ENCODE measurements around the gene PEMT. TPM values are rescaled to one million over a fixed set of nuclear protein-coding genes. Genes with fewer than 3 reads are reported as not detected.

The PEMT gene
- total RNA-seq, 1 experiment from 2014 or later: 27.0 TPM

DNA sequence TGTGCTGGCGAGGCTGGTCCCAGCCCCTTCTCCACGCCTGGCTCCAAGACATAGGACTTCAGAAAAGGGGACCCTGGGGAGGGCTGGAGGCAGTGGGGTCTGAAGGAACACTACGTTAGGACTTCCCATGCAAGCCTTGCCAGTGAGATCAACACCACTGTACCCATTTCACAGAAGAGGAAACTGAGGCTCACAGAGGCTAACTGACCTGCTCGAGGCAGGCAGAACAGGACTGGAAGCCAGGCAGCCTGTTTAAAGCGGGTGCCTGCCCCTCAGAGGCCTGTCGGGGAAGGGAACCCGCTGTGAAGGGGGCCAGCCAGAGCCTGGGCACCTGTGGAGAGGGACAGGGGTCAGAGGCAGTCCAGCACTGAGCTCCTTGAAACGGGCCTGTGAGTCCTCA, 32.3 kb downstream of the PEMT start:
- ChIA-PET POLR2A (no interaction called here), CTCF (no interaction called here)
- Histone ChIP-seq H3K9me3 (ENCODE audit: control insufficient read depth, insufficient read depth, low read depth, low read length) (no peaks in the 10 kb centered on the region), H3K27me3 (ENCODE audit: control insufficient read depth, insufficient read depth, low read length) (no peaks in the 10 kb centered on the region), H3K4me3 (ENCODE audit: low read depth in 2 of 2, low read length in 2 of 2) (no peak overlapping the region), H3K4me1 (ENCODE audit: control insufficient read depth, insufficient read depth, low read length) (no peaks in the 10 kb centered on the region), H3K36me3 (ENCODE audit: control insufficient read depth, insufficient read depth, low read length) (no peaks in the 10 kb centered on the region), H3K27ac (ENCODE audit: low read length) (no peak overlapping the region)
- DNase-seq (ENCODE audit: low read depth, low spot score): no peak
- TF ChIP-seq, protein P1, sequence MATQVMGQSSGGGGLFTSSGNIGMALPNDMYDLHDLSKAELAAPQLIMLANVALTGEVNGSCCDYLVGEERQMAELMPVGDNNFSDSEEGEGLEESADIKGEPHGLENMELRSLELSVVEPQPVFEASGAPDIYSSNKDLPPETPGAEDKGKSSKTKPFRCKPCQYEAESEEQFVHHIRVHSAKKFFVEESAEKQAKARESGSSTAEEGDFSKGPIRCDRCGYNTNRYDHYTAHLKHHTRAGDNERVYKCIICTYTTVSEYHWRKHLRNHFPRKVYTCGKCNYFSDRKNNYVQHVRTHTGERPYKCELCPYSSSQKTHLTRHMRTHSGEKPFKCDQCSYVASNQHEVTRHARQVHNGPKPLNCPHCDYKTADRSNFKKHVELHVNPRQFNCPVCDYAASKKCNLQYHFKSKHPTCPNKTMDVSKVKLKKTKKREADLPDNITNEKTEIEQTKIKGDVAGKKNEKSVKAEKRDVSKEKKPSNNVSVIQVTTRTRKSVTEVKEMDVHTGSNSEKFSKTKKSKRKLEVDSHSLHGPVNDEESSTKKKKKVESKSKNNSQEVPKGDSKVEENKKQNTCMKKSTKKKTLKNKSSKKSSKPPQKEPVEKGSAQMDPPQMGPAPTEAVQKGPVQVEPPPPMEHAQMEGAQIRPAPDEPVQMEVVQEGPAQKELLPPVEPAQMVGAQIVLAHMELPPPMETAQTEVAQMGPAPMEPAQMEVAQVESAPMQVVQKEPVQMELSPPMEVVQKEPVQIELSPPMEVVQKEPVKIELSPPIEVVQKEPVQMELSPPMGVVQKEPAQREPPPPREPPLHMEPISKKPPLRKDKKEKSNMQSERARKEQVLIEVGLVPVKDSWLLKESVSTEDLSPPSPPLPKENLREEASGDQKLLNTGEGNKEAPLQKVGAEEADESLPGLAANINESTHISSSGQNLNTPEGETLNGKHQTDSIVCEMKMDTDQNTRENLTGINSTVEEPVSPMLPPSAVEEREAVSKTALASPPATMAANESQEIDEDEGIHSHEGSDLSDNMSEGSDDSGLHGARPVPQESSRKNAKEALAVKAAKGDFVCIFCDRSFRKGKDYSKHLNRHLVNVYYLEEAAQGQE (IDR thresholded peaks at IDR 0.05; ENCODE audit: insufficient read depth in 1 of 2, low read depth in 2 of 2, low read length in 1 of 2): no peak
- TF ChIP-seq SIN3A (IDR thresholded peaks at IDR 0.05; ENCODE audit: borderline replicate concordance, insufficient read depth, low read depth, low read length) (no peak), TCF7L2 (IDR thresholded peaks at IDR 0.05; ENCODE audit: low read depth, low read length) (no peak), POLR2AphosphoS5 (IDR thresholded peaks at IDR 0.05; ENCODE audit: low read depth, low read length) (no peak)
- TF ChIP-seq, protein P2, sequence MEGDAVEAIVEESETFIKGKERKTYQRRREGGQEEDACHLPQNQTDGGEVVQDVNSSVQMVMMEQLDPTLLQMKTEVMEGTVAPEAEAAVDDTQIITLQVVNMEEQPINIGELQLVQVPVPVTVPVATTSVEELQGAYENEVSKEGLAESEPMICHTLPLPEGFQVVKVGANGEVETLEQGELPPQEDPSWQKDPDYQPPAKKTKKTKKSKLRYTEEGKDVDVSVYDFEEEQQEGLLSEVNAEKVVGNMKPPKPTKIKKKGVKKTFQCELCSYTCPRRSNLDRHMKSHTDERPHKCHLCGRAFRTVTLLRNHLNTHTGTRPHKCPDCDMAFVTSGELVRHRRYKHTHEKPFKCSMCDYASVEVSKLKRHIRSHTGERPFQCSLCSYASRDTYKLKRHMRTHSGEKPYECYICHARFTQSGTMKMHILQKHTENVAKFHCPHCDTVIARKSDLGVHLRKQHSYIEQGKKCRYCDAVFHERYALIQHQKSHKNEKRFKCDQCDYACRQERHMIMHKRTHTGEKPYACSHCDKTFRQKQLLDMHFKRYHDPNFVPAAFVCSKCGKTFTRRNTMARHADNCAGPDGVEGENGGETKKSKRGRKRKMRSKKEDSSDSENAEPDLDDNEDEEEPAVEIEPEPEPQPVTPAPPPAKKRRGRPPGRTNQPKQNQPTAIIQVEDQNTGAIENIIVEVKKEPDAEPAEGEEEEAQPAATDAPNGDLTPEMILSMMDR (IDR thresholded peaks at IDR 0.05): no peak
- intact Hi-C loops (cut with micrococcal nuclease; ENCODE audit: unreplicated experiment): no loop called here
- ATAC-seq: no peak
- no TSS peak for BruUV-seq (replicated peaks)
- in situ Hi-C loops (cut with HindIII; ENCODE audit: low pct_unique_long_range_greater_than_20kb, low sequenced_read_pairs): no loop called here

DNA sequence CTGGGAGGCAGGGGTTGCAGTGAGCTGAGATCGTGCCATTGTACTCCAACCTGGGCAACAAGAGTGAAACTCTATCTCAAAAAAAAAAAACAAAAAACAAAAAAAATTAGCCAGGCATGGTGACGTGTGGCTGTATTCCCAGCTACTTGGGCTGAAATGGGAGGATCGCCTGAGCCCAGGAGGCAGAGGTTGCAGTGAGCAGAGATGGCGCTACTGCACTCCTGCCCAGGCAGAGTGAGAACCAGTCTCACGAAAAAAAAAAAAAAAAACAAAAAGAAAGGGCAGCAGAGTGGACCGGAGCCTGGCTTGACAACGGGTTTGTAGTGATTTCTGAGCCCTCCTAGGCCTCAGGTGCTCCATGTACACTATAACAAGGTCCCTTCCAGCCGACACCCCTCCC, 33.1 kb downstream of the PEMT start:
- no peak overlapping the region for H3K27ac ChIP-seq (ENCODE audit: low read length)
- DNase-seq (ENCODE audit: low read depth, low spot score) (no peak), ATAC-seq (no peak)
- H3K4me3 ChIP-seq (ENCODE audit: low read depth in 2 of 2, low read length in 2 of 2): no peak overlapping the region
- CTCF ChIA-PET: interaction anchor here (0.7 kb wide), 1 partner anchor 169 kb away, joined by 8 read pairs; no protein-coding TSS in a partner anchor
- intact Hi-C loops (cut with micrococcal nuclease; ENCODE audit: unreplicated experiment): no loop called here
- POLR2A ChIA-PET: no interaction called here
- H3K27me3 ChIP-seq (ENCODE audit: control insufficient read depth, insufficient read depth, low read length): no peaks in the 10 kb centered on the region
- BruUV-seq (replicated peaks): no TSS peak
- in situ Hi-C loops (cut with HindIII; ENCODE audit: low pct_unique_long_range_greater_than_20kb, low sequenced_read_pairs): no loop called here
- H3K9me3 ChIP-seq (ENCODE audit: control insufficient read depth, insufficient read depth, low read depth, low read length): no peaks in the 10 kb centered on the region
- no peaks in the 10 kb centered on the region for H3K36me3 ChIP-seq (ENCODE audit: control insufficient read depth, insufficient read depth, low read length)
- TF ChIP-seq SIN3A (IDR thresholded peaks at IDR 0.05; ENCODE audit: borderline replicate concordance, insufficient read depth, low read depth, low read length) (no peak), TCF7L2 (IDR thresholded peaks at IDR 0.05; ENCODE audit: low read depth, low read length) (no peak), POLR2AphosphoS5 (IDR thresholded peaks at IDR 0.05; ENCODE audit: low read depth, low read length) (no peak)
- TF ChIP-seq, protein P2 (IDR thresholded peaks at IDR 0.05): no peak
- TF ChIP-seq, protein P1 (IDR thresholded peaks at IDR 0.05; ENCODE audit: insufficient read depth in 1 of 2, low read depth in 2 of 2, low read length in 1 of 2): no peak
- H3K4me1 ChIP-seq (ENCODE audit: control insufficient read depth, insufficient read depth, low read length): no peaks in the 10 kb centered on the region

All from Panc1 (cell line).